Measurements from ENCODE around the gene PLIN4.

PLIN4 gene

GRCh38 chr19:4504891-4505569, 13.3 kb downstream of the PLIN4 start:
- no peak for DNase-seq

GRCh38 chr19:4504297-4504701, 14.0 kb downstream of the PLIN4 start:
- no peak for DNase-seq

DNA sequence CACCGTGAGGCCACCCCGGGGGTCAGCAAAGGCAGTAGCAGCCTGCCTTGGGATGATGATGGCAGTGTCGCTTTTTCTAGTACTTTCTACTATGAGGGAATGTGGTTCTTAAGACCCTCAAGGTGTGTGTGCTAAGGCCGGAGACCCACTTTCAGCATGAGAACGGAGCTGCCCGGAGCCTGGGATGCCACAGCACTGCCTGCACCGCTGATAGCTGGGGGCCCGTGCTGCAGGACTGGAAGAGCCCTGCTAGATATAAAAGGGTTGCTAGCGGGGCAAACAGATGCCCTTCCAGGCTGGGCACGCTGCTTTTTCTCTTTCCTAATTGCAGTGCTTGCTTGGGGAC, 14.5 kb downstream of the PLIN4 start:
- DNase-seq = no peak

DNA sequence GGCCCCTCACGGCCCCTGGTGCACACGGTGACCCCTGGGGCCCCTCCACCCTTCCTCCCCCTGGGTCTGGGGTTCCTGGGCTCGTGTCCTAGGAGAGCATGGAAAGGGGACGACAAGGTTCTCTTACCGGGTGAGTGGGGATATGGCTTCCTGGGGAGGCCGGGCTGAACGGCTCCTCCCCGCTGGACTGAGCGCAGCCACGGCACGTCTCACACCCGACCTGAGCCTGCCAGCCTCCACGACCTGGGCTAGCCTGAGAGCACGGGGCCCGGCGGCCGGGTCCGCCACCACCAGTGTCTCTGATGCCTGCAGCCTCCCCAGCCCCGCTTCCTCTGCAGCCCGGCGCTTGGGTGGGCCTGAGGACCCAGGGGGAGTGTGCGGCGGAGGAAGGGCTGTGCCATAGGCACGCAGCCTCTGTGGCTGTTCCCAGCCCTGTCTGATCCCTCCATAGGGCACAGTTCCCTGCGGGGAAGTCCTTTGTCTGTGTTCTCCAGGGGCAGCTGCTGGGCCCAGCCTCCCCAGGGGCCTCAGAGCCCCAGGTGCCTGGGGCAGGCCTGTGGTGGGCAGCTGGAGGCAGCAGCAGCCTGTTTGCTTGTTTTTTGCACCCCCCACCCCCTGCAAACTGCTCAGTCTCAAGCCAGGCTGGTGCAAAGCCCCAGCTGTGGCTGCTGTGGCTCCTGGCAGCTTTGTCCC, 15.0 kb downstream of the PLIN4 start:
- no peak for DNase-seq

- DNase-seq = no peak
Observed at GRCh38 chr19:4502282-4503131, 15.8 kb downstream of the PLIN4 start.

DNA sequence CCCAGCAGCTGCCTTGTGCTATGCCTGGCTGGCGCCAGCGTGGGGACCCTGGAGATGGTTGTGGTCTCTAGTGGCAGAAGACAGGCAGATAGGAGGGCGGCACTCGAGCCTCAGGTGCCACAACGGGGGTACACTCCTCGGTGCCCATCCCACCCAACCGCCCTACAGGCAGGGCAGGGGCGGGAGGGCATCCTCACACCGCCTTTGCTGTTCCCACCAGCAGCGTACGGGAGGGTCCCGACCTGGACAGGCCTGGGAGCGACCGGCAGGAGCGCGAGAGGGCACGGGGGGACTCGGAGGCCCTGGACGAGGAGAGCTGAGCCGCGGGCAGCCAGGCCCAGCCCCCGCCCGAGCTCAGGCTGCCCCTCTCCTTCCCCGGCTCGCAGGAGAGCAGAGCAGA, 16.6 kb downstream of the PLIN4 start:
- no peak for DNase-seq

GRCh38 chr19:4500841-4501591, 17.3 kb downstream of the PLIN4 start:
- no peak for DNase-seq

GRCh38 chr19:4499855-4500254, 18.4 kb downstream of the PLIN4 start:
- DNase-seq = no peak

DNA sequence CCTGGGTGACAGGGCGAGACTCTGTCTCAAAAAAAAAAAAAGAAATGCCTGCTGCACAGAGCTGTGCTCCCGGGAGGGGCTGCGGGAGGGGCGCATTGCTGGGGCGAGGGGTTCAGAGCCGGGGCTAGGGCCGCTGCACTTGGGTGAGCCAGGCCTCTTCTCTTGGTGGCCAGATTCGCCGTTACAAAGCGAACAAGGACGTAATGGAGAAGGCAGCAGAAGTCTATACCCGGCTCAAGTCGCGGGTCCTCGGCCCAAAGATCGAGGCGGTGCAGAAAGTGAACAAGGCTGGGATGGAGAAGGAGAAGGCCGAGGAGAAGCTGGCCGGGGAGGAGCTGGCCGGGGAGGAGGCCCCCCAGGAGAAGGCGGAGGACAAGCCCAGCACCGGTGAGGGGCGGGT, 19.0 kb downstream of the PLIN4 start:
- no peak for DNase-seq

DNA sequence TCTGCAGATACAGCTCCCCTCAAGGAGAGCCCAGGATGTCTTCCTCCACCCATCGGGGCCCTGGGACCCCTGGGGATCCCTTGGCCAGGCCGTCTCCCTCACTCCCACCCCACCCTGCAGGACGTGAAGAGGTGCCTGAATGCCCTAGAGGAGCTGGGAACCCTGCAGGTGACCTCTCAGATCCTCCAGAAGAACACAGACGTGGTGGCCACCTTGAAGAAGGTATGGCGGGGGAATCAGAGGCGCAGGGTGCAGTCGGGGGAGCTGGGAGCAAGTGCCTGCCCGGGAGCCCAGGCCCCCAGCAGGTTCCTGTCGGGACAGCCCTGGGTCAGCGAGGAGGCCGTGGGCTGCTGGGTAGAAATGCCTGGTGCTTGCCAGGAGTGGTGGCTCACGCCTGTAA, 19.6 kb downstream of the PLIN4 start:
- DNase-seq = no peak

DNA sequence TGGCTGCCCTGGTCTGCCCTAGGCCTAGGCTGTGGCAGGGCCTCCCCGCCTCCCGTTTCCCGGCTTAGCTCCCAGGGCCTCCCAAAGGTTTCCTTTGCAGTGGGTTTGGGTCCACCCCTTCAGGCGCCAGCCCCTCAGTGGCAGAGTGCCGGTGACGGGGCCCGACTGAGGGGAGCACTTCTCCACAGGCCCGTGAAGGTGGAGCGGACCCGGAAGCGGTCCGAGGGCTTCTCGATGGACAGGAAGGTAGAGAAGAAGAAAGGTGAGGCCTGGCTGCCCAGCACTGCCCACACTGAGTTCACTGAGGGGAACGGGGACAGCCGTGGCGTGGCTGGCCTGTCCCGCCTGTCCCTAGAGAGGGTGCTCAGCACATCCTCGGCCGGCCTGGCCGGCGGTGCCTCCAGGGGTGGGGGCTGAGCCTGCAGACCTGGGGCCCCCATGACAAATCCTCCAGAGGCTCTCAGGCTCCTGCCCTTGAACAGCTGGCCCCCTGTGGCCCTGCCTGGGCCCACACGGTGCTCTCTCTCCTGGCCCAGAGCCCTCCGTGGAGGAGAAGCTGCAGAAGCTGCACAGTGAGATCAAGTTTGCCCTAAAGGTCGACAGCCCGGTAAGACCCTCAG, 20.4 kb downstream of the PLIN4 start:
- DNase-seq = no peak

DNA sequence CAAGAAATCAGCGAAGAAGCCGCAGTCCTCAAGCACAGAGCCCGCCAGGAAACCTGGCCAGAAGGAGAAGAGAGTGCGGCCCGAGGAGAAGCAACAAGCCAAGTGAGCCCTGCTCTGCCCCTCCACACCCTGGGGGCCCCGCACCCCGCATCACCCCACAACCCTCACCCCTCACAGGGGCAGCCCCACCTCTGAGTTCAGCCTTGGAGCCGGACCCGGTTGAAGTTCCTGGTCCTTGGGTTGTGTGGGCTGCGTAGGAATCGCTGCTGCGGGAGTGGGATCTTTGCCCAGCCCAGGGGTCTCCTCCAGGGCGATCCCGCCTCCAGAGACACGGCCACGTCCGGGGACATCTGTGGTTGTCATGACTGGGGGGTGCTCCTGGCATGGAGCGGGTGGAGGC, 22.0 kb downstream of the PLIN4 start:
- DNase-seq = no peak

DNA sequence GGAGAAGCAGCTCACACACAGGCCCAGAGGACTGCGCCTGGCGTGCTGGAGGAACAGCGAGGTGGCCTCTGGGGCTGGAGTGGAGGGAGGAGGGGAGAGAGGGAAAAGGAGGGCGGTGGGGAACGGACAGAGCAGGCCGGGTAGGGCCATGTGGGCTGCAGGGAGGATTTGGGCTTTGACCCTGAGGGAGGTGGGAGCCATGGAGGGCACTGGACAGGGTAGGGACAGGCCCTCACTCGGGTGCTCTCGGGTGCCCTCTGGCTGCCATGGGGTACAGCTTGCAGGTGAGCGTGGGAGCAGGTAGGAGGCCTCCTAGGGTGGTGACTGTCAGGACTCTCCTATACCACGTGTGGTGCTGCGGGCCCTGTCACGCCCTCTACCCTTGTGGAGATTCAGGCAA, 22.8 kb downstream of the PLIN4 start:
- no peak for DNase-seq

GRCh38 chr19:4494691-4495064, 23.6 kb downstream of the PLIN4 start:
- DNase-seq = no peak

DNA sequence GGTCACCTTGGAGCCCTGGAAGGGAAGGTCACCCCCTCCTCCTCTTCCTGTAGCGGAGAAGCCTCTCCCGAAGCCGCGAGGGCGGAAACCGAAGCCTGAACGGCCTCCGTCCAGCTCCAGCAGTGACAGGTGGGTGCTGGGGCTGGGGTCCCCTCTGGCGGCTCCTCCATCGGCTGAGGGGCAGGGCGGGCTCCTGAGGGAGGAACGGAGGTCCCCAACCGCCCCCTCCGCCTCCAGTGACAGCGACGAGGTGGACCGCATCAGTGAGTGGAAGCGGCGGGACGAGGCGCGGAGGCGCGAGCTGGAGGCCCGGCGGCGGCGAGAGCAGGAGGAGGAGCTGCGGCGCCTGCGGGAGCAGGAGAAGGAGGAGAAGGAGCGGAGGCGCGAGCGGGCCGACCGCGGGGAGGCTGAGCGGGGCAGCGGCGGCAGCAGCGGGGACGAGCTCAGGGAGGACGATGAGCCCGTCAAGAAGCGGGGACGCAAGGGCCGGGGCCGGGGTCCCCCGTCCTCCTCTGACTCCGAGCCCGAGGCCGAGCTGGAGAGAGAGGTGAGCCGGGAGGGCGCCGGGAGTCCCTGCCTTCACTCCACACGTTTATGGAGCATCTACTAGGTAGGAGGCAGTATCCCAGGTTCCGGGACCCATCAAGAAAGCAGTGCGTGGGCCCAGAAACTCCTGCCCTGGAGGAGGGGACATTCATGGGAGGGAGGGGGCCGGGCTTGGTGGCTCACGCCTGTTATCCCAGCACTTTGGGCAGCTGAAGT, 24.2 kb downstream of the PLIN4 start:
- DNase-seq = no peak

GRCh38 chr19:4493104-4493928, 25.0 kb downstream of the PLIN4 start:
- DNase-seq = no peak

DNA sequence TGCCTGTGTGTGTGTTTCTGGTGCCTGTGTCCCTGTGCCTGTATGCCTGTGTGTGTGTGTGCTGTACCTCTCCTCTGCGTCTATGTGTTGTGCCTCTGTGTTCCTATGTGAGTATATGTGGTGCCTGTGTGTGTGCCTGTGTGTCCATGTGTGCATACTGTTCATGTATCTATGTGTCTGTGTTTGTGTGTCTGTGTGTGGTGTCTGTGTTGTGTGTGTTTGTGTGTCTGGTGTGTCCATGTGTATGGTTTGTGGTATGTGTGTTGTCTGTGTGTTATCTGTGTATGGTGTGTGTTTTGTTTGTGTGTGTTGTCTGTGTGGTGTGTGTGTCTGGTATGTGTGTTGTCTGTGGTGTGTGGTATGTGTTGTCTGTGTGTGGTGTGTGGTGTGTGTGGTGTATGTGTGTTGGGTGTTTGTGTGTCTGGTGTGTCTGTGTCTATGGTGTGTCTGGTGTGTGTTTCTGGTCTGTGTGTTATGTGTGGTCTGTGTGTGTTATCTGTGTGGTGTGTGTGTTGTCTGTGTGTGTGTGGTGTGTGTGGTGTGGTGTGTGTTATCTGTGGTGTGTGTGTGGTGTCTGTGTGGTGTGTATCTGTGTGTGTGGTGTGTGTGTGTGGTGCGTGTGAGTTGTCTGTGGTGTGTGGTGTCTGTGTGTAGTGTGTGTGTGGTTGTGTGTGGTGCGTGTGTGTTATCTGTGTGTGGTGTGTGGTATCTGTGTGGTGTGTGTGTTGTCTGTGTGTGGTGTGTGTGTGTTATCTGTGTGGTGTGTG, 25.8 kb downstream of the PLIN4 start:
- DNase-seq = no peak

- DNase-seq = no peak
Observed at GRCh38 chr19:4491446-4491845, 26.8 kb downstream of the PLIN4 start.

GRCh38 chr19:4488496-4488895, 29.8 kb downstream of the PLIN4 start:
- DNase-seq = no peak

GRCh38 chr19:4487572-4487971, 30.7 kb downstream of the PLIN4 start:
- DNase-seq = no peak
